D721Med (cell line): Measurements from ENCODE around the gene GPC6.
A peak's percentile ranks its signal among the peaks of the same experiment; 100 is the strongest.

Source experiments
- DNase-seq: peaks from one replicate; pipeline ENCODE4 v3.0.0; 2011; ENCODE audit warnings: low spot score; ENCODE audit not compliant: insufficient read length
- FAIRE-seq: peaks from 2 replicates; lab custom pipeline; 2011; peaks lifted over from hg19 to GRCh38; lab: Jason Lieb, UNC
- CTCF ChIP-seq: IDR thresholded peaks from 2 replicates; pipeline ENCODE4 v1.5.1; 2012; ENCODE audit warnings: mild to moderate bottlenecking, control low read depth; ENCODE audit not compliant: insufficient read depth; ENCODE audit errors: missing control alignments

Gene GPC6

GRCh38 chr13:93956426-93956825, 729.8 kb downstream of the GPC6 start:
- no peak for TF ChIP-seq CTCF
- DNase-seq, result no peak
- no peak for FAIRE-seq

GRCh38 chr13:93957371-93957770, 730.8 kb downstream of the GPC6 start:
- FAIRE-seq (no peak), DNase-seq (no peak)
- TF ChIP-seq CTCF, result no peak

- FAIRE-seq (no peak), DNase-seq (no peak)
- no peak for TF ChIP-seq CTCF
Observed at GRCh38 chr13:93959796-93960533, 733.4 kb downstream of the GPC6 start.

GRCh38 chr13:93963266-93964145, 736.9 kb downstream of the GPC6 start:
- no peak for TF ChIP-seq CTCF
- DNase-seq (no peak), FAIRE-seq (peak; percentile 21)

GRCh38 chr13:93964146-93964512, 737.5 kb downstream of the GPC6 start:
- DNase-seq, result no peak
- FAIRE-seq, result peak; percentile 11
- no peak for TF ChIP-seq CTCF

GRCh38 chr13:93965587-93965986, 739.0 kb downstream of the GPC6 start:
- no peak for DNase-seq
- no peak for TF ChIP-seq CTCF
- no peak for FAIRE-seq

- no peak for TF ChIP-seq CTCF
- DNase-seq, result no peak
- no peak for FAIRE-seq
Observed at GRCh38 chr13:93966267-93966936, 739.8 kb downstream of the GPC6 start.
